Nephron progenitor cell (in vitro differentiated cells): ENCODE results near the gene C5orf63.

ENCODE experiments used
- DNase-seq: peaks from one replicate; pipeline ENCODE4 v3.0.0; 2021
- H3K27ac Mint-ChIP-seq: 2 replicates; pipeline ENCODE4 v1.8.0; 2021; ENCODE audit warnings: mild to moderate bottlenecking, moderate library complexity, mixed read lengths
- H3K27me3 Mint-ChIP-seq: 2 replicates; pipeline ENCODE4 v1.8.0; 2021; ENCODE audit warnings: mild to moderate bottlenecking, low read depth, mixed read lengths; ENCODE audit not compliant: poor library complexity
- H3K36me3 Mint-ChIP-seq: 2 replicates; pipeline ENCODE4 v1.8.0; 2021; ENCODE audit warnings: low read depth, mixed read lengths
- H3K4me1 Mint-ChIP-seq: 2 replicates; pipeline ENCODE4 v1.8.0; 2021; ENCODE audit warnings: mixed read lengths
- H3K4me3 Mint-ChIP-seq: 2 replicates; pipeline ENCODE4 v1.8.0; 2021; ENCODE audit warnings: mild to moderate bottlenecking, moderate library complexity, mixed read lengths
- H3K9me3 Mint-ChIP-seq: 2 replicates; pipeline ENCODE4 v1.8.0; 2021; ENCODE audit warnings: mild to moderate bottlenecking, moderate library complexity, mixed read lengths
- CTCF ChIP-seq: fragments of 200-600 bp; sonication (generic); IDR thresholded peaks from 2 replicates; pipeline ENCODE4 v1.5.0; 2021; ENCODE audit warnings: antibody characterized with exemption

Gene C5orf63

GRCh38 chr5:127079994-127080491 lies 6.7 kb upstream of the C5orf63 start:
- H3K4me1 Mint-ChIP-seq: peaks cover 43% of the 10 kb centered on the region
- peaks cover 3% of the 10 kb centered on the region for H3K27me3 Mint-ChIP-seq
- no peak for TF ChIP-seq CTCF
- peak; percentile 21 for DNase-seq
- H3K9me3 Mint-ChIP-seq: no peaks in the 10 kb centered on the region
- H3K4me3 Mint-ChIP-seq: peak overlapping the region; percentile 33
- peak overlapping the region; percentile 60 for H3K27ac Mint-ChIP-seq
- H3K36me3 Mint-ChIP-seq: no peaks in the 10 kb centered on the region

- Mint-ChIP-seq H3K9me3 (peaks cover 4% of the 10 kb centered on the region), H3K27ac (no peak overlapping the region), H3K4me1 (peaks cover 39% of the 10 kb centered on the region), H3K27me3 (no peaks in the 10 kb centered on the region), H3K4me3 (no peak overlapping the region), H3K36me3 (no peaks in the 10 kb centered on the region)
- TF ChIP-seq CTCF: no peak
- no peak for DNase-seq
Measured at GRCh38 chr5:127077366-127077765, 4.1 kb upstream of the C5orf63 start.

- Mint-ChIP-seq H3K9me3 (peaks cover 4% of the 10 kb centered on the region), H3K36me3 (no peaks in the 10 kb centered on the region), H3K4me1 (peaks cover 39% of the 10 kb centered on the region), H3K27me3 (no peaks in the 10 kb centered on the region), H3K4me3 (no peak overlapping the region), H3K27ac (peak overlapping the region; percentile 57)
- no peak for TF ChIP-seq CTCF
- no peak for DNase-seq
Measured at GRCh38 chr5:127076315-127077129, 3.2 kb upstream of the C5orf63 start.

- Mint-ChIP-seq H3K9me3 (peaks cover 4% of the 10 kb centered on the region), H3K36me3 (no peaks in the 10 kb centered on the region), H3K27ac (no peak overlapping the region), H3K27me3 (no peaks in the 10 kb centered on the region), H3K4me3 (no peak overlapping the region), H3K4me1 (peaks cover 20% of the 10 kb centered on the region)
- DNase-seq: no peak
- no peak for TF ChIP-seq CTCF
Measured at GRCh38 chr5:127074466-127074865, 1.2 kb upstream of the C5orf63 start.

GRCh38 chr5:127070243-127070642 lies 3.1 kb downstream of the C5orf63 start:
- no peaks in the 10 kb centered on the region for H3K4me1 Mint-ChIP-seq
- H3K4me3 Mint-ChIP-seq: no peak overlapping the region
- no peak for TF ChIP-seq CTCF
- H3K27ac Mint-ChIP-seq: no peak overlapping the region
- H3K27me3 Mint-ChIP-seq: no peaks in the 10 kb centered on the region
- no peak for DNase-seq
- no peaks in the 10 kb centered on the region for H3K36me3 Mint-ChIP-seq
- peaks cover 4% of the 10 kb centered on the region for H3K9me3 Mint-ChIP-seq
